Keratinocyte (primary cell): ENCODE measurements around the gene SMPD1.

Source experiments
- EZH2 ChIP-seq: IDR thresholded peaks from one replicate; pipeline ENCODE4 v1.6.1; 2012; ENCODE audit warnings: inconsistent platforms, mild to moderate bottlenecking, low read length, moderate library complexity
- TF ChIP-seq, protein P1 (sequence below), 3 experiments: IDR thresholded peaks in 1 of 3; conservative IDR thresholded peaks in 1 of 3; optimal IDR thresholded peaks in 1 of 3; 2 replicates in 2 of 3; 3 replicates in 1 of 3; pipeline versions ENCODE3 to v1.5.1; 2011; ENCODE audit warnings: low read length in 3 of 3, mild to moderate bottlenecking in 3 of 3, moderate library complexity in 2 of 3, control low read depth in 1 of 3, inconsistent platforms in 1 of 3; ENCODE audit not compliant: insufficient read depth in 2 of 3; ENCODE audit errors: extremely low read depth in 1 of 3

- TF ChIP-seq, protein P1, sequence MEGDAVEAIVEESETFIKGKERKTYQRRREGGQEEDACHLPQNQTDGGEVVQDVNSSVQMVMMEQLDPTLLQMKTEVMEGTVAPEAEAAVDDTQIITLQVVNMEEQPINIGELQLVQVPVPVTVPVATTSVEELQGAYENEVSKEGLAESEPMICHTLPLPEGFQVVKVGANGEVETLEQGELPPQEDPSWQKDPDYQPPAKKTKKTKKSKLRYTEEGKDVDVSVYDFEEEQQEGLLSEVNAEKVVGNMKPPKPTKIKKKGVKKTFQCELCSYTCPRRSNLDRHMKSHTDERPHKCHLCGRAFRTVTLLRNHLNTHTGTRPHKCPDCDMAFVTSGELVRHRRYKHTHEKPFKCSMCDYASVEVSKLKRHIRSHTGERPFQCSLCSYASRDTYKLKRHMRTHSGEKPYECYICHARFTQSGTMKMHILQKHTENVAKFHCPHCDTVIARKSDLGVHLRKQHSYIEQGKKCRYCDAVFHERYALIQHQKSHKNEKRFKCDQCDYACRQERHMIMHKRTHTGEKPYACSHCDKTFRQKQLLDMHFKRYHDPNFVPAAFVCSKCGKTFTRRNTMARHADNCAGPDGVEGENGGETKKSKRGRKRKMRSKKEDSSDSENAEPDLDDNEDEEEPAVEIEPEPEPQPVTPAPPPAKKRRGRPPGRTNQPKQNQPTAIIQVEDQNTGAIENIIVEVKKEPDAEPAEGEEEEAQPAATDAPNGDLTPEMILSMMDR (optimal IDR thresholded peaks at IDR 0.05 in 1 of 3, IDR thresholded peaks at IDR 0.05 in 1 of 3, conservative IDR thresholded peaks at IDR 0.05 in 1 of 3; ENCODE audit: extremely low read depth in 1 of 3, insufficient read depth in 2 of 3, low read length in 3 of 3), result no peak
- TF ChIP-seq EZH2, result no peak
Measured at GRCh38 chr11:6356503-6357055, 33.7 kb upstream of the SMPD1 start.
